ENCODE results near the gene ARHGAP21.

DNA sequence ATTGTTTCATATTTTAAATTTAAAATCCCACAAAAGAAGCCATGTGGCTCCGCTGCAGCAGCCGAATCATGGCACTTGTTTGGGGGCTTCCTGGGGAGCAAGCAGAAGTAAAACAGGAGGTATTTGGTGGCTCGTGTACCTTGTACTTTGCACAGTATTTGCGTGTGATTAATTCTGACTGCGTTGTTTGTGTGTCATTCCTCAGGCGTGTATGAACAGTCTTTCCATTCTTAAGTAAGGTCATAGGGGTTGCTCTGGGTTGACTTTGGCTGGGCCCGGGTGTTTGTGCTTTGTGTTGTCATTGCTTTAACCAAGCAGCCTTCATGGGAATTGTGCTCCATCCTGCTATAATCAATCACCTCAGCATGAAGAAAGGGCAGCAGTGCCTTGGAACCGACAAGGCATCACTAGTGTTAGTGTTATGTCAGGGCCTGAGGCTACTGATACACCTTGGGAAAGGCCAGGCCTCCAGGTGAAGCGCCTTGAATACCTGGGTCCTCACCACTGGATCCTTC lies 182.4 kb downstream of the ARHGAP21 start:
- TF ChIP-seq, protein P1, sequence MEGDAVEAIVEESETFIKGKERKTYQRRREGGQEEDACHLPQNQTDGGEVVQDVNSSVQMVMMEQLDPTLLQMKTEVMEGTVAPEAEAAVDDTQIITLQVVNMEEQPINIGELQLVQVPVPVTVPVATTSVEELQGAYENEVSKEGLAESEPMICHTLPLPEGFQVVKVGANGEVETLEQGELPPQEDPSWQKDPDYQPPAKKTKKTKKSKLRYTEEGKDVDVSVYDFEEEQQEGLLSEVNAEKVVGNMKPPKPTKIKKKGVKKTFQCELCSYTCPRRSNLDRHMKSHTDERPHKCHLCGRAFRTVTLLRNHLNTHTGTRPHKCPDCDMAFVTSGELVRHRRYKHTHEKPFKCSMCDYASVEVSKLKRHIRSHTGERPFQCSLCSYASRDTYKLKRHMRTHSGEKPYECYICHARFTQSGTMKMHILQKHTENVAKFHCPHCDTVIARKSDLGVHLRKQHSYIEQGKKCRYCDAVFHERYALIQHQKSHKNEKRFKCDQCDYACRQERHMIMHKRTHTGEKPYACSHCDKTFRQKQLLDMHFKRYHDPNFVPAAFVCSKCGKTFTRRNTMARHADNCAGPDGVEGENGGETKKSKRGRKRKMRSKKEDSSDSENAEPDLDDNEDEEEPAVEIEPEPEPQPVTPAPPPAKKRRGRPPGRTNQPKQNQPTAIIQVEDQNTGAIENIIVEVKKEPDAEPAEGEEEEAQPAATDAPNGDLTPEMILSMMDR (conservative IDR thresholded peaks at IDR 0.05; ENCODE audit: low read depth in 2 of 2), result no peak
- TF ChIP-seq EZH2 (IDR thresholded peaks at IDR 0.05; ENCODE audit: low read depth, unreplicated experiment), result no peak
- TF ChIP-seq POLR2AphosphoS5 (IDR thresholded peaks at IDR 0.05; ENCODE audit: low read depth), result no peak
- no peak for TF ChIP-seq JUNB (IDR thresholded peaks at IDR 0.05; ENCODE audit: unreplicated experiment)
- TF ChIP-seq CREB1 (CRISPR knock-in tag; IDR thresholded peaks at IDR 0.05; ENCODE audit: low read depth), result no peak
- TF ChIP-seq EZH2phosphoT487 (IDR thresholded peaks at IDR 0.05; ENCODE audit: unreplicated experiment), result no peak
- TF ChIP-seq NANOG (IDR thresholded peaks at IDR 0.05; ENCODE audit: borderline replicate concordance), result no peak
- TF ChIP-seq, protein P2, sequence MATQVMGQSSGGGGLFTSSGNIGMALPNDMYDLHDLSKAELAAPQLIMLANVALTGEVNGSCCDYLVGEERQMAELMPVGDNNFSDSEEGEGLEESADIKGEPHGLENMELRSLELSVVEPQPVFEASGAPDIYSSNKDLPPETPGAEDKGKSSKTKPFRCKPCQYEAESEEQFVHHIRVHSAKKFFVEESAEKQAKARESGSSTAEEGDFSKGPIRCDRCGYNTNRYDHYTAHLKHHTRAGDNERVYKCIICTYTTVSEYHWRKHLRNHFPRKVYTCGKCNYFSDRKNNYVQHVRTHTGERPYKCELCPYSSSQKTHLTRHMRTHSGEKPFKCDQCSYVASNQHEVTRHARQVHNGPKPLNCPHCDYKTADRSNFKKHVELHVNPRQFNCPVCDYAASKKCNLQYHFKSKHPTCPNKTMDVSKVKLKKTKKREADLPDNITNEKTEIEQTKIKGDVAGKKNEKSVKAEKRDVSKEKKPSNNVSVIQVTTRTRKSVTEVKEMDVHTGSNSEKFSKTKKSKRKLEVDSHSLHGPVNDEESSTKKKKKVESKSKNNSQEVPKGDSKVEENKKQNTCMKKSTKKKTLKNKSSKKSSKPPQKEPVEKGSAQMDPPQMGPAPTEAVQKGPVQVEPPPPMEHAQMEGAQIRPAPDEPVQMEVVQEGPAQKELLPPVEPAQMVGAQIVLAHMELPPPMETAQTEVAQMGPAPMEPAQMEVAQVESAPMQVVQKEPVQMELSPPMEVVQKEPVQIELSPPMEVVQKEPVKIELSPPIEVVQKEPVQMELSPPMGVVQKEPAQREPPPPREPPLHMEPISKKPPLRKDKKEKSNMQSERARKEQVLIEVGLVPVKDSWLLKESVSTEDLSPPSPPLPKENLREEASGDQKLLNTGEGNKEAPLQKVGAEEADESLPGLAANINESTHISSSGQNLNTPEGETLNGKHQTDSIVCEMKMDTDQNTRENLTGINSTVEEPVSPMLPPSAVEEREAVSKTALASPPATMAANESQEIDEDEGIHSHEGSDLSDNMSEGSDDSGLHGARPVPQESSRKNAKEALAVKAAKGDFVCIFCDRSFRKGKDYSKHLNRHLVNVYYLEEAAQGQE (IDR thresholded peaks at IDR 0.05; ENCODE audit: unreplicated experiment), result no peak
- TF ChIP-seq ZNF114 (CRISPR knock-in tag; IDR thresholded peaks at IDR 0.05), result no peak
- TF ChIP-seq STAT1 (IDR thresholded peaks at IDR 0.05; ENCODE audit: unreplicated experiment), result no peak
- no peak for TF ChIP-seq ZNF331 (CRISPR knock-in tag; IDR thresholded peaks at IDR 0.05; ENCODE audit: low read depth)
- TF ChIP-seq, protein P3, sequence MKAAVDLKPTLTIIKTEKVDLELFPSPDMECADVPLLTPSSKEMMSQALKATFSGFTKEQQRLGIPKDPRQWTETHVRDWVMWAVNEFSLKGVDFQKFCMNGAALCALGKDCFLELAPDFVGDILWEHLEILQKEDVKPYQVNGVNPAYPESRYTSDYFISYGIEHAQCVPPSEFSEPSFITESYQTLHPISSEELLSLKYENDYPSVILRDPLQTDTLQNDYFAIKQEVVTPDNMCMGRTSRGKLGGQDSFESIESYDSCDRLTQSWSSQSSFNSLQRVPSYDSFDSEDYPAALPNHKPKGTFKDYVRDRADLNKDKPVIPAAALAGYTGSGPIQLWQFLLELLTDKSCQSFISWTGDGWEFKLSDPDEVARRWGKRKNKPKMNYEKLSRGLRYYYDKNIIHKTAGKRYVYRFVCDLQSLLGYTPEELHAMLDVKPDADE (IDR thresholded peaks at IDR 0.05), result no peak
- TF ChIP-seq, protein P4, sequence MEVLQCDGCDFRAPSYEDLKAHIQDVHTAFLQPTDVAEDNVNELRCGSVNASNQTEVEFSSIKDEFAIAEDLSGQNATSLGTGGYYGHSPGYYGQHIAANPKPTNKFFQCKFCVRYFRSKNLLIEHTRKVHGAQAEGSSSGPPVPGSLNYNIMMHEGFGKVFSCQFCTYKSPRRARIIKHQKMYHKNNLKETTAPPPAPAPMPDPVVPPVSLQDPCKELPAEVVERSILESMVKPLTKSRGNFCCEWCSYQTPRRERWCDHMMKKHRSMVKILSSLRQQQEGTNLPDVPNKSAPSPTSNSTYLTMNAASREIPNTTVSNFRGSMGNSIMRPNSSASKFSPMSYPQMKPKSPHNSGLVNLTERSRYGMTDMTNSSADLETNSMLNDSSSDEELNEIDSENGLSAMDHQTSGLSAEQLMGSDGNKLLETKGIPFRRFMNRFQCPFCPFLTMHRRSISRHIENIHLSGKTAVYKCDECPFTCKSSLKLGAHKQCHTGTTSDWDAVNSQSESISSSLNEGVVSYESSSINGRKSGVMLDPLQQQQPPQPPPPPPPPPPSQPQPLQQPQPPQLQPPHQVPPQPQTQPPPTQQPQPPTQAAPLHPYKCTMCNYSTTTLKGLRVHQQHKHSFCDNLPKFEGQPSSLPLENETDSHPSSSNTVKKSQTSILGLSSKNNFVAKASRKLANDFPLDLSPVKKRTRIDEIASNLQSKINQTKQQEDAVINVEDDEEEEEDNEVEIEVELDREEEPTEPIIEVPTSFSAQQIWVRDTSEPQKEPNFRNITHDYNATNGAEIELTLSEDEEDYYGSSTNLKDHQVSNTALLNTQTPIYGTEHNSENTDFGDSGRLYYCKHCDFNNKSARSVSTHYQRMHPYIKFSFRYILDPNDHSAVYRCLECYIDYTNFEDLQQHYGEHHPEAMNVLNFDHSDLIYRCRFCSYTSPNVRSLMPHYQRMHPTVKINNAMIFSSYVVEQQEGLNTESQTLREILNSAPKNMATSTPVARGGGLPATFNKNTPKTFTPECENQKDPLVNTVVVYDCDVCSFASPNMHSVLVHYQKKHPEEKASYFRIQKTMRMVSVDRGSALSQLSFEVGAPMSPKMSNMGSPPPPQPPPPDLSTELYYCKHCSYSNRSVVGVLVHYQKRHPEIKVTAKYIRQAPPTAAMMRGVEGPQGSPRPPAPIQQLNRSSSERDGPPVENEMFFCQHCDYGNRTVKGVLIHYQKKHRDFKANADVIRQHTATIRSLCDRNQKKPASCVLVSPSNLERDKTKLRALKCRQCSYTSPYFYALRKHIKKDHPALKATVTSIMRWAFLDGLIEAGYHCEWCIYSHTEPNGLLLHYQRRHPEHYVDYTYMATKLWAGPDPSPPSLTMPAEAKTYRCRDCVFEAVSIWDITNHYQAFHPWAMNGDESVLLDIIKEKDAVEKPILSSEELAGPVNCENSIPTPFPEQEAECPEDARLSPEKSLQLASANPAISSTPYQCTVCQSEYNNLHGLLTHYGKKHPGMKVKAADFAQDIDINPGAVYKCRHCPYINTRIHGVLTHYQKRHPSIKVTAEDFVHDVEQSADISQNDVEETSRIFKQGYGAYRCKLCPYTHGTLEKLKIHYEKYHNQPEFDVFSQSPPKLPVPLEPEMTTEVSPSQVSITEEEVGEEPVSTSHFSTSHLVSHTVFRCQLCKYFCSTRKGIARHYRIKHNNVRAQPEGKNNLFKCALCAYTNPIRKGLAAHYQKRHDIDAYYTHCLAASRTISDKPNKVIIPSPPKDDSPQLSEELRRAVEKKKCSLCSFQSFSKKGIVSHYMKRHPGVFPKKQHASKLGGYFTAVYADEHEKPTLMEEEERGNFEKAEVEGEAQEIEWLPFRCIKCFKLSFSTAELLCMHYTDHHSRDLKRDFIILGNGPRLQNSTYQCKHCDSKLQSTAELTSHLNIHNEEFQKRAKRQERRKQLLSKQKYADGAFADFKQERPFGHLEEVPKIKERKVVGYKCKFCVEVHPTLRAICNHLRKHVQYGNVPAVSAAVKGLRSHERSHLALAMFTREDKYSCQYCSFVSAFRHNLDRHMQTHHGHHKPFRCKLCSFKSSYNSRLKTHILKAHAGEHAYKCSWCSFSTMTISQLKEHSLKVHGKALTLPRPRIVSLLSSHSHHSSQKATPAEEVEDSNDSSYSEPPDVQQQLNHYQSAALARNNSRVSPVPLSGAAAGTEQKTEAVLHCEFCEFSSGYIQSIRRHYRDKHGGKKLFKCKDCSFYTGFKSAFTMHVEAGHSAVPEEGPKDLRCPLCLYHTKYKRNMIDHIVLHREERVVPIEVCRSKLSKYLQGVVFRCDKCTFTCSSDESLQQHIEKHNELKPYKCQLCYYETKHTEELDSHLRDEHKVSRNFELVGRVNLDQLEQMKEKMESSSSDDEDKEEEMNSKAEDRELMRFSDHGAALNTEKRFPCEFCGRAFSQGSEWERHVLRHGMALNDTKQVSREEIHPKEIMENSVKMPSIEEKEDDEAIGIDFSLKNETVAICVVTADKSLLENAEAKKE (CRISPR knock-in tag; IDR thresholded peaks at IDR 0.05), result no peak

All from GM23338 (cell line).